HL-60 (cell line): ENCODE measurements around the gene ARSG.
"Not testable (repeated sequence)": the region's sequence is repeated elsewhere in the genome, so short reads cannot be mapped to it uniquely, and the experiment has no call there.

Experiments
- GABPA ChIP-seq: IDR thresholded peaks from 2 replicates; pipeline ENCODE4 v1.6.1; 2012; ENCODE audit warnings: low read depth
- POLR2AphosphoS5 ChIP-seq: IDR thresholded peaks from 2 replicates; pipeline ENCODE4 v1.6.1; 2012; ENCODE audit warnings: low read depth
- TF ChIP-seq, protein P1 (sequence below): IDR thresholded peaks from one replicate; pipeline ENCODE4 v1.5.1; 2011; ENCODE audit warnings: low read length, control low read depth, inconsistent platforms; ENCODE audit not compliant: insufficient read depth
- TF ChIP-seq, protein P2 (sequence below): IDR thresholded peaks from 2 replicates; pipeline ENCODE4 v1.6.1; 2012; ENCODE audit warnings: low read depth; ENCODE audit not compliant: insufficient replicate concordance

DNA sequence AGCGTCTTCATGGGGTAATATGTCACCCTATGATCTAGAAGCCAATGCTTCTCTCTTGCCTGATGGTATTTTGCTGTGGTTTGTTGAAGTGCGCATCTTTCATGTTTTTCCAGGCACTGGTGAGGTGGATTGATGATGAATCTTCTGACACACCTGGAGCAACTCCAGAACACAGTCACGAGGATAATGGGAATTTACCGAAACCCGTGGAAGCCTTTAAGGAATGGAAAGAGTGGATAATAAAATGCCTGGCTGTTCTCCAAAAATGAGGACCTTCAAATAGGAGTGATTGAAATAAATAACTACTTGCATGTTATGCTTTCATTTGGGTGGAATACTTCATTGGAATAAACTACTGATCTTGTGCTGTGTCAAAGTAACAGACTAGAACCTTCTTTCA is 34.6 kb upstream of the ARSG start:
- TF ChIP-seq, protein P1, sequence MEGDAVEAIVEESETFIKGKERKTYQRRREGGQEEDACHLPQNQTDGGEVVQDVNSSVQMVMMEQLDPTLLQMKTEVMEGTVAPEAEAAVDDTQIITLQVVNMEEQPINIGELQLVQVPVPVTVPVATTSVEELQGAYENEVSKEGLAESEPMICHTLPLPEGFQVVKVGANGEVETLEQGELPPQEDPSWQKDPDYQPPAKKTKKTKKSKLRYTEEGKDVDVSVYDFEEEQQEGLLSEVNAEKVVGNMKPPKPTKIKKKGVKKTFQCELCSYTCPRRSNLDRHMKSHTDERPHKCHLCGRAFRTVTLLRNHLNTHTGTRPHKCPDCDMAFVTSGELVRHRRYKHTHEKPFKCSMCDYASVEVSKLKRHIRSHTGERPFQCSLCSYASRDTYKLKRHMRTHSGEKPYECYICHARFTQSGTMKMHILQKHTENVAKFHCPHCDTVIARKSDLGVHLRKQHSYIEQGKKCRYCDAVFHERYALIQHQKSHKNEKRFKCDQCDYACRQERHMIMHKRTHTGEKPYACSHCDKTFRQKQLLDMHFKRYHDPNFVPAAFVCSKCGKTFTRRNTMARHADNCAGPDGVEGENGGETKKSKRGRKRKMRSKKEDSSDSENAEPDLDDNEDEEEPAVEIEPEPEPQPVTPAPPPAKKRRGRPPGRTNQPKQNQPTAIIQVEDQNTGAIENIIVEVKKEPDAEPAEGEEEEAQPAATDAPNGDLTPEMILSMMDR: not testable (repeated sequence)
- TF ChIP-seq POLR2AphosphoS5, GABPA: not testable (repeated sequence)
- TF ChIP-seq, protein P2, sequence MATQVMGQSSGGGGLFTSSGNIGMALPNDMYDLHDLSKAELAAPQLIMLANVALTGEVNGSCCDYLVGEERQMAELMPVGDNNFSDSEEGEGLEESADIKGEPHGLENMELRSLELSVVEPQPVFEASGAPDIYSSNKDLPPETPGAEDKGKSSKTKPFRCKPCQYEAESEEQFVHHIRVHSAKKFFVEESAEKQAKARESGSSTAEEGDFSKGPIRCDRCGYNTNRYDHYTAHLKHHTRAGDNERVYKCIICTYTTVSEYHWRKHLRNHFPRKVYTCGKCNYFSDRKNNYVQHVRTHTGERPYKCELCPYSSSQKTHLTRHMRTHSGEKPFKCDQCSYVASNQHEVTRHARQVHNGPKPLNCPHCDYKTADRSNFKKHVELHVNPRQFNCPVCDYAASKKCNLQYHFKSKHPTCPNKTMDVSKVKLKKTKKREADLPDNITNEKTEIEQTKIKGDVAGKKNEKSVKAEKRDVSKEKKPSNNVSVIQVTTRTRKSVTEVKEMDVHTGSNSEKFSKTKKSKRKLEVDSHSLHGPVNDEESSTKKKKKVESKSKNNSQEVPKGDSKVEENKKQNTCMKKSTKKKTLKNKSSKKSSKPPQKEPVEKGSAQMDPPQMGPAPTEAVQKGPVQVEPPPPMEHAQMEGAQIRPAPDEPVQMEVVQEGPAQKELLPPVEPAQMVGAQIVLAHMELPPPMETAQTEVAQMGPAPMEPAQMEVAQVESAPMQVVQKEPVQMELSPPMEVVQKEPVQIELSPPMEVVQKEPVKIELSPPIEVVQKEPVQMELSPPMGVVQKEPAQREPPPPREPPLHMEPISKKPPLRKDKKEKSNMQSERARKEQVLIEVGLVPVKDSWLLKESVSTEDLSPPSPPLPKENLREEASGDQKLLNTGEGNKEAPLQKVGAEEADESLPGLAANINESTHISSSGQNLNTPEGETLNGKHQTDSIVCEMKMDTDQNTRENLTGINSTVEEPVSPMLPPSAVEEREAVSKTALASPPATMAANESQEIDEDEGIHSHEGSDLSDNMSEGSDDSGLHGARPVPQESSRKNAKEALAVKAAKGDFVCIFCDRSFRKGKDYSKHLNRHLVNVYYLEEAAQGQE: not testable (repeated sequence)
